Measurements from ENCODE around the gene RYR3.
A peak's percentile ranks its signal among the peaks of the same experiment; 100 is the strongest.

Gene RYR3

GRCh38 chr15:33539825-33540573 is 229.2 kb downstream of the RYR3 start:
- no peak for DNase-seq
- H3K4me1 ChIP-seq = peaks cover 0 to 12% (median 0%) of the 10 kb centered on the region in 4 donors
- peaks cover 0 to 4% (median 0%) of the 10 kb centered on the region in 3 donors for H3K36me3 ChIP-seq
- no peaks in the 10 kb centered on the region for H3K27me3 ChIP-seq
- no peaks in the 10 kb centered on the region for H3K9me3 ChIP-seq
- intact Hi-C loops (cut with DNase I; ENCODE audit: low total_unique reads) = no loop called here
- no peak overlapping the region for H3K4me3 ChIP-seq
- no peak for TF ChIP-seq CTCF (IDR thresholded peaks at IDR 0.05)
- no peak overlapping the region for H3K27ac ChIP-seq

- intact Hi-C loops (cut with DNase I; ENCODE audit: low total_unique reads) = no loop called here
- Histone ChIP-seq H3K9me3 (no peaks in the 10 kb centered on the region), H3K4me3 (no peak overlapping the region), H3K36me3 (peaks cover 0 to 4% (median 0%) of the 10 kb centered on the region in 3 donors), H3K27ac (no peak overlapping the region), H3K27me3 (no peaks in the 10 kb centered on the region), H3K4me1 (peaks cover 0 to 27% (median 0%) of the 10 kb centered on the region in 4 donors)
- TF ChIP-seq CTCF (IDR thresholded peaks at IDR 0.05) = no peak
- no peak for DNase-seq
Observed at GRCh38 chr15:33543957-33544356, 233.2 kb downstream of the RYR3 start.

GRCh38 chr15:33545866-33546265 is 235.1 kb downstream of the RYR3 start:
- Histone ChIP-seq H3K4me1 (peaks cover 0 to 27% (median 0%) of the 10 kb centered on the region in 4 donors), H3K4me3 (no peak overlapping the region), H3K9me3 (no peaks in the 10 kb centered on the region), H3K27me3 (no peaks in the 10 kb centered on the region), H3K27ac (no peak overlapping the region), H3K36me3 (peaks cover 0 to 4% (median 0%) of the 10 kb centered on the region in 3 donors)
- intact Hi-C loops (cut with DNase I; ENCODE audit: low total_unique reads) = no loop called here
- TF ChIP-seq CTCF (IDR thresholded peaks at IDR 0.05) = no peak
- no peak for DNase-seq

- intact Hi-C loops (cut with DNase I; ENCODE audit: low total_unique reads) = no loop called here
- no peak for TF ChIP-seq CTCF (IDR thresholded peaks at IDR 0.05)
Observed at GRCh38 chr15:33547876-33548275, 237.1 kb downstream of the RYR3 start.

GRCh38 chr15:33551860-33552259 is 241.1 kb downstream of the RYR3 start:
- peaks cover 0 to 3% (median 0%) of the 10 kb centered on the region in 3 donors for H3K36me3 ChIP-seq
- no peaks in the 10 kb centered on the region for H3K27me3 ChIP-seq
- no peaks in the 10 kb centered on the region for H3K9me3 ChIP-seq
- H3K27ac ChIP-seq = no peak overlapping the region
- no peak for TF ChIP-seq CTCF (IDR thresholded peaks at IDR 0.05)
- peaks cover 0 to 20% (median 0%) of the 10 kb centered on the region in 4 donors for H3K4me1 ChIP-seq
- no peak overlapping the region for H3K4me3 ChIP-seq
- intact Hi-C loops (cut with DNase I; ENCODE audit: low total_unique reads) = no loop called here
- DNase-seq = no peak

More at GRCh38 chr15:33547876-33548275, 237.1 kb downstream of the RYR3 start:
- peaks cover 0 to 32% (median 0%) of the 10 kb centered on the region in 4 donors for H3K4me1 ChIP-seq
- H3K9me3 ChIP-seq = no peaks in the 10 kb centered on the region
- DNase-seq = peak in 1 of 2 donors; percentile 28
- no peak overlapping the region for H3K27ac ChIP-seq
- H3K4me3 ChIP-seq = no peak overlapping the region
- no peaks in the 10 kb centered on the region for H3K27me3 ChIP-seq
- peaks cover 0 to 7% (median 0%) of the 10 kb centered on the region in 3 donors for H3K36me3 ChIP-seq

Measured in tibial artery (tissue), 4 donors.